GM18505 (cell line): Measurements from ENCODE around the gene NR6A1.
A peak's percentile ranks its signal among the peaks of the same experiment; 100 is the strongest.

Source experiments
- ATAC-seq: cut with Tn5 transposase; IDR thresholded peaks from one replicate; pipeline ENCODE4 v1.9.1; 2021; ENCODE audit not compliant: unreplicated experiment
- POLR2A ChIP-seq: IDR thresholded peaks from 4 replicates; pipeline ENCODE4 v1.6.1; 2011; ENCODE audit warnings: borderline replicate concordance; ENCODE audit not compliant: insufficient read depth, insufficient read length; ENCODE audit errors: extremely low read depth

The NR6A1 gene

GRCh38 chr9:124660341-124660801 is 110.7 kb downstream of the NR6A1 start:
- TF ChIP-seq POLR2A: no peak
- ATAC-seq: no peak

DNA sequence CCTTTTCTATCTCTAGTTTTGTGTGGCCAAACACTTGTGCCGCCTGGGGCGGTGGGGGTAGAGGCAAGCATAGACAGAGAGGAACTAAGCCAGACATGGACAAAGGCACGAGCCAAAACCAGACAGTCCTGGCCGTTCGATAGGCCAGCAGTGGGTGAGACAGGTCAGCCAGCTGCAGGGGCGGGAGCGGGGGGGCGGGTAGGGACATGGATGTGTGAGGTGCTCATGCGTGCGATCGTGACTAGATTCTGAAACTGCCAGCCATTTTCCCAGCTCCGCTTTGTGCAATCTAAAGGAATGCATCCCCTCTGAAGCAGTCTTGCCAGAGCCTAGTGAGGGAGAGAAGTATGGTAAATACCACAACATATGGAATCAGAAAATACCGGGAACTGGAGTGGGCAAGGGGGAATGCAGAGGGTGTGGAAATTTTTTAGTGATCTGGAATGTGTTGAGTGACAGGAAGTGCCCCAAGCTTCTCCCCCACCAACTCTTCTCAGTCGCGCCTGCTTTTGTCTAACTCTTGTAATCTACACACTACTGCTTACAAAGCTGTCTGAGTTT is 111.9 kb downstream of the NR6A1 start:
- peak; percentile 46 for ATAC-seq
- peak; percentile 54 for TF ChIP-seq POLR2A

DNA sequence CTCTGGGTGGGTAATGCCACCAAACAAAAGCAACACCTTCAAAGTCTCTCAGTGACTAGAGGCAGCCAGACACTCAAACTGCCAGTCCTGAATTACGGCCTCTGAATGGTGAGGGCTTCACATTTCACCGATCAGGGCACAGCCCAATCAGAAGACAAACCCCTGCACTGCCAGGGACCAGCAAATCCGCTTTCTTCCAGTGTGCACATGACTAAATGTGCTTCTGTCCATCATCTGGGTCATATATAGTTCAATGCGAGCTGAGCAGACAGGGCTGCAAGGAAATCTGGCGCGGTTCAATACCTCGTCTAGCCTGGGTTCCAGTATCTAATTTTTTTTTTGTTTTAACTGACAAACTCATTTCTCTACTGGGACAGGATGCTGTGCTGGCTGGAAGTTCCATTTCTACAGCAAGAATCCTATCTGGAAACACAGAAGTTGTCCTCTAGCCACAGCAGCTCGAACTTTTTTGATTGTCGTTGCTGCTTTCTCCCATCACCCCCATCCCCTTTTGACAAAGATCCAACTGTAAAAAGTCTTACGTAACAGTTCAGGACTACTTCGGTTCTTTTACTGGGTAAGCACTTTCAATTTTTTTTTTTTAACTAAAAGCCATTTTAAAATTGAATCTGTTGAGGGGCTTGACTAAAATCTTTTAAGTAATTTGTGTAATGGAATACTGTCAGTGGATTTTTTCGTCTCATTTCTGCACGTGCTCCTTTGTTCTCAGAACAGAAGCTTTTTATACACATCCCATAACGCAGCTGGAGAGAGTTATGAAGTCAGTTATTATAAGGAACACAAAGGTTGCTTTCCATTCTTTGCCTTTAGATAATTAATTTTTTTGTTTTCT is 112.7 kb downstream of the NR6A1 start:
- TF ChIP-seq POLR2A: peak; percentile 90
- peak; percentile 79 for ATAC-seq

DNA sequence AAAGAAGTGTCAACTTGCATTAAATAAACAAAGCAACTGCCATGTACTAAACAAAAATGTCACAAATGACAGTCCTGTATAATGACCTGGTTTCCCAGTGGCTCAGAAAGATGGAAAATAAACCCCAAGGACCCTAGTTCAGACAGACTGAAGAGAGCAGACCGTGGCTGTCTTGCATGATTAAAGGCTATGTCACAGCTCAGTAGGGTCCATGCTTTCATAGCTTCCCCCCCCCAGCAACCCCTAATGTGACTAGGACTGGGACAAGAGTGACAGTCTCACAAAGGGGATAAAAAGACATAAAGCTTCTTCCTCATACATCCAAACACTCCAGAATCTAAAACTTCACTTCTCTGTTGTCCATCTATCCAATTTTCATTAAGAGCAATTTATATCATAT is 113.6 kb downstream of the NR6A1 start:
- TF ChIP-seq POLR2A: no peak
- no peak for ATAC-seq

DNA sequence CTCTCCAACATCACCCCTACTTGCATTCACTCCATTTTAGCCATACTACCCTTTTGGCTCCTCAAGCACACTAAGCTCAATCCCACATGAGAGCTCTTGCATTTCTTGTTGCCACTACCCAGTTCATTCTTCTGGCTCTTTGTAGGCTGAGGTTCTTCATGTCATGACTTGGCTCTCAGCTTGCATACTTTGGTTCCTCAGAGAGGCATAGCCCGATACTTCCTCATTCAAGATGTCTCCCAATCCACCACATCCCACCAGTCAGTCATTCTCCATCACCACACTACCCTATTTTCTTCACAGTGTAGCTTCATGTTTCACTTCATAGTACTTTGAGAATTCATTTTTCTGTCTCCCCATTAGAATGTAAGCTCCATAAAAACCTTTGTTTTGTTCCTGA is 116.7 kb downstream of the NR6A1 start:
- no peak for TF ChIP-seq POLR2A
- no peak for ATAC-seq

GRCh38 chr9:124652615-124653393 is 118.3 kb downstream of the NR6A1 start:
- ATAC-seq: no peak
- TF ChIP-seq POLR2A: no peak

- no peak for TF ChIP-seq POLR2A
- no peak for ATAC-seq
These were observed 118.9 kb downstream of the NR6A1 start for GRCh38 chr9:124652203-124652602.

DNA sequence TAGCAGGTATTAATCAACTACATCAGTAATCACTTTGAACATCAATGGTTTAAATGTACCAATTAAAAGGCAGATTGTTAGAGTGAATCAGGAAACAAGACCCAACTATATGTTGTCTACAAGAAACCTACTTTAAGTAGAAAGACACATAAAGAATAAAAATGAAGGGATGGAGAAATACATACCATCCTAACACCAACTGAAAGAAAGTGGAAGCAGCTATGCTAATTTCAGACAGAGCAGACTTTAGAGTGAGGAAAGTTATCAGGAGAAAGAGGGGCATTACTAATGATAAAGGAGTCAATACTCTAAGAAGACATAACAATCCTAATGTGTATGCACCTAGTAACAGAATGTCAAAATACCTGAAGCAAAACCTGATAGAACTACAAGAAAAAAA is 125.8 kb downstream of the NR6A1 start:
- ATAC-seq: no peak
- TF ChIP-seq POLR2A: no peak

DNA sequence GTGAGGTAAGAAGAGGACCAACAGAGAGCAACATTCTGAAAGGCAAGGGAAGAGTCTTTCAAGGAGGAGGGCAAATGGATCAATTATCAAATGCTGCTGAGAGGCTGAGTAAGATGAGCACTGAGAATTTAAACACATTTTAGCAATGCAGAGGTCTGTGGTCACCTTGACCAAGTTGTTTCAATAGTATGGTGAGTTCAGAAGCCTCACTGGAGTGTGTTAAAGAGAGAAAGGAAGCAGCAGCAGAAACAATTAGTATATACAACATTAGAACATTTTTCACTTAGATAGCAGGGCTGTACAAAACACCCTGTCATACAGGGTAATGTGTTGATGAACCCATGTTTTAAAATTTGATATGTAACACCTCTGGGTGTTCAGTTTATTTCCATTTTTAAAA is 131.5 kb downstream of the NR6A1 start:
- TF ChIP-seq POLR2A: no peak
- ATAC-seq: no peak

DNA sequence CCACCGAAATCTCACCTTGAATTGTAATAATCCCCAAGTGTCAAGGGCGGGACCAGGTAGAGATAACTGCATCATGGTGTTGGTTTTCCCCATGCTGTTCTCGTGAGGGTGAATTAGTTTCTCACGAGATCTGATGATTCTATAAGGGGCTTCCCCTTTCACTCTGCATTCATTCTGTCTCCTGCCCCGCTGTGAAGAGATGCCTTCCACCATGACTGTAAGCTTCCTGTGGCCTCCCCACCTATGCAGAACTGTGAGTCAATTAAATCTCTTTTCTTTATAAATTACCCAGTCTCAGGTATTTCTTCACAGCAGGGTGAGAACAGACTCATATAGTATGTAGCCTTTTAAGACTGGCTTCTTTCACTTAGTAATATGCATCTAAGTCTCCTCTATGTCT is 135.8 kb downstream of the NR6A1 start:
- no peak for ATAC-seq

GRCh38 chr9:124632077-124632621 is 139.0 kb downstream of the NR6A1 start:
- no peak for TF ChIP-seq POLR2A
- no peak for ATAC-seq

More for the DNA sequence above, 135.8 kb downstream of the NR6A1 start:
- TF ChIP-seq POLR2A: no peak

- no peak for ATAC-seq
These were observed 139.8 kb downstream of the NR6A1 start for GRCh38 chr9:124631326-124631725.

GRCh38 chr9:124629600-124629999 is 141.5 kb downstream of the NR6A1 start:
- ATAC-seq: no peak
- no peak for TF ChIP-seq POLR2A

More at GRCh38 chr9:124631326-124631725, 139.8 kb downstream of the NR6A1 start:
- TF ChIP-seq POLR2A: no peak
